H1 (cell line): ENCODE measurements around the gene ARHGEF40. TPM values are rescaled to one million over a fixed set of nuclear protein-coding genes. Genes with fewer than 3 reads are reported as not detected.

ENCODE experiments used
- CBX5 ChIP-seq: fragments of 300-800, 300-1000 bp; sonication (generic); IDR thresholded peaks from 2 replicates; pipeline ENCODE4 v1.7.1; 2016; ENCODE audit warnings: antibody characterized with exemption, low read length, low read depth
- CEBPB ChIP-seq: IDR thresholded peaks from 2 replicates; pipeline ENCODE4 v1.6.1; 2012; ENCODE audit warnings: low read depth, low read length
- CHD7 ChIP-seq: fragments of 300-600 bp; sonication (generic); IDR thresholded peaks from 2 replicates; pipeline ENCODE4 v1.7.1; 2012; ENCODE audit warnings: low read length, moderate library complexity, mild to moderate bottlenecking, inconsistent platforms; ENCODE audit not compliant: insufficient replicate concordance
- CREB1 ChIP-seq: IDR thresholded peaks from 2 replicates; pipeline ENCODE4 v1.6.1; 2012; ENCODE audit warnings: inconsistent platforms
- EP300 ChIP-seq, 2 experiments: IDR thresholded peaks; 1 replicate in 1 of 2; 2 replicates in 1 of 2; pipeline ENCODE4 v1.6.1; 2011 to 2012; ENCODE audit warnings: low read depth in 2 of 2, low read length in 2 of 2, mild to moderate bottlenecking in 2 of 2, borderline replicate concordance in 1 of 2, inconsistent platforms in 1 of 2, moderate library complexity in 1 of 2
- PHF8 ChIP-seq: fragments of 200-600 bp; sonication (generic); conservative IDR thresholded peaks from 2 replicates; pipeline ENCODE4 v1.7.1; 2012; ENCODE audit warnings: low read depth, mild to moderate bottlenecking, inconsistent platforms, low read length, moderate library complexity
- POLR2AphosphoS5 ChIP-seq: IDR thresholded peaks from 2 replicates; pipeline ENCODE4 v1.6.1; 2011; ENCODE audit warnings: low read depth, low read length
- RBBP5 ChIP-seq: IDR thresholded peaks from 2 replicates; pipeline ENCODE4 v1.7.1; 2012; ENCODE audit warnings: low read depth, mild to moderate bottlenecking, inconsistent platforms, low read length, moderate library complexity, borderline replicate concordance
- RXRA ChIP-seq: IDR thresholded peaks from 2 replicates; pipeline ENCODE4 v1.6.1; 2011; ENCODE audit warnings: low read depth, mild to moderate bottlenecking, low read length, moderate library complexity; ENCODE audit not compliant: insufficient read depth
- SIX5 ChIP-seq: IDR thresholded peaks from 2 replicates; pipeline ENCODE4 v1.6.1; 2011; ENCODE audit warnings: mild to moderate bottlenecking, low read depth, low read length
- ZNF274 ChIP-seq: IDR thresholded peaks from 2 replicates; pipeline ENCODE4 v1.7.0; 2012; ENCODE audit warnings: low read length, borderline replicate concordance; ENCODE audit errors: extremely low read depth
- polyA plus RNA-seq, 7 experiments: library from polyadenylated mRNA; depleted of rRNA in 3 of 7; stranded (reverse) in 5 of 7; unstranded in 2 of 7; fragments of >200 nt in 5 of 7; fragments of 200-250 nt in 2 of 7; gene quantifications; 1 replicate in 5 of 7; 2 replicates in 1 of 7; 4 replicates in 1 of 7; pipeline versions ENCODE4 v1.2.1 to v1.2.3, GENCODE V29; 2011 to 2013; ENCODE audit warnings: missing spikeins in 2 of 7, mixed read lengths in 2 of 7
- total RNA-seq: library from RNA; stranded (reverse); fragmentation: NEBNext Ultra II Directional; extraction: Animal tissue kit (Norgen Biotek cat#: 25700); gene quantifications from 2 replicates; pipeline ENCODE4 v1.2.1, GENCODE V29; 2021

The ARHGEF40 gene
- total and polyA plus RNA-seq, 2 of the 8 experiments (the other 6 are each of a cell fraction or from before 2014, with no cell fraction given): 53.1 to 101 TPM

- TF ChIP-seq CHD7 (no peak), CBX5 (no peak), CEBPB (no peak), CREB1 (no peak), RBBP5 (no peak), PHF8 (no peak), RXRA (no peak), ZNF274 (no peak), SIX5 (no peak), EP300 (IDR thresholded peaks at IDR 0.05; ENCODE audit: borderline replicate concordance in 1 of 2, low read depth in 2 of 2, low read length in 2 of 2) (no peak), POLR2AphosphoS5 (peak; percentile 83; the same call in 1 of the 2 replicates)
Observed at GRCh38 chr14:21090194-21090939, 20.3 kb downstream of the ARHGEF40 start (continued).
